IPS-20b (cell line): Measurements from ENCODE around the gene MED27.

Source experiments
- H3K27ac ChIP-seq: one replicate; pipeline ENCODE4 v1.5.1; 2013; ENCODE audit warnings: low read length
- H3K27me3 ChIP-seq: 2 replicates; pipeline ENCODE4 v1.6.1; 2013; ENCODE audit warnings: mild to moderate bottlenecking, low read length, inconsistent platforms; ENCODE audit not compliant: insufficient read depth
- H3K36me3 ChIP-seq: 2 replicates; pipeline ENCODE4 v1.6.1; 2013; ENCODE audit warnings: low read depth, mild to moderate bottlenecking, inconsistent platforms, low read length, moderate library complexity; ENCODE audit not compliant: insufficient read depth
- H3K4me1 ChIP-seq: 2 replicates; pipeline ENCODE4 v1.6.1; 2013; ENCODE audit warnings: mild to moderate bottlenecking, control low read depth, inconsistent platforms, low read length, moderate library complexity; ENCODE audit not compliant: insufficient read depth
- H3K4me3 ChIP-seq: 2 replicates; pipeline ENCODE4 v1.5.1; 2013; ENCODE audit warnings: mild to moderate bottlenecking, low read length, inconsistent platforms
- H3K9ac ChIP-seq: 2 replicates; pipeline ENCODE4 v1.6.1; 2013; ENCODE audit warnings: low read depth, mild to moderate bottlenecking, inconsistent platforms, low read length, moderate library complexity
- H3K9me3 ChIP-seq: 2 replicates; pipeline ENCODE4 v1.6.1; 2013; ENCODE audit warnings: mild to moderate bottlenecking, low read depth, low read length, inconsistent platforms; ENCODE audit not compliant: insufficient read depth

The MED27 gene

GRCh38 chr9:131831380-131832165 lies 248.1 kb downstream of the MED27 start:
- no peaks in the 10 kb centered on the region for H3K36me3 ChIP-seq
- no peak overlapping the region for H3K4me3 ChIP-seq
- no peak overlapping the region for H3K9ac ChIP-seq
- H3K27ac ChIP-seq = no peak overlapping the region
- H3K4me1 ChIP-seq = no peaks in the 10 kb centered on the region
- H3K27me3 ChIP-seq = no peaks in the 10 kb centered on the region
- H3K9me3 ChIP-seq = no peaks in the 10 kb centered on the region

GRCh38 chr9:131827821-131828369 lies 251.8 kb downstream of the MED27 start:
- H3K27ac ChIP-seq = no peak overlapping the region
- H3K4me1 ChIP-seq = no peaks in the 10 kb centered on the region
- no peaks in the 10 kb centered on the region for H3K36me3 ChIP-seq
- H3K4me3 ChIP-seq = no peak overlapping the region
- no peaks in the 10 kb centered on the region for H3K9me3 ChIP-seq
- H3K27me3 ChIP-seq = no peaks in the 10 kb centered on the region
- H3K9ac ChIP-seq = no peak overlapping the region

GRCh38 chr9:131826966-131827525 lies 252.6 kb downstream of the MED27 start:
- H3K9me3 ChIP-seq = no peaks in the 10 kb centered on the region
- no peak overlapping the region for H3K9ac ChIP-seq
- no peaks in the 10 kb centered on the region for H3K27me3 ChIP-seq
- no peaks in the 10 kb centered on the region for H3K4me1 ChIP-seq
- no peak overlapping the region for H3K4me3 ChIP-seq
- no peaks in the 10 kb centered on the region for H3K36me3 ChIP-seq
- no peak overlapping the region for H3K27ac ChIP-seq

- no peak overlapping the region for H3K4me3 ChIP-seq
These were observed 253.6 kb downstream of the MED27 start for GRCh38 chr9:131826053-131826452.

GRCh38 chr9:131824953-131825495 lies 254.6 kb downstream of the MED27 start:
- Histone ChIP-seq H3K9me3 (no peaks in the 10 kb centered on the region), H3K27me3 (no peaks in the 10 kb centered on the region), H3K36me3 (no peaks in the 10 kb centered on the region), H3K4me1 (no peaks in the 10 kb centered on the region), H3K4me3 (no peak overlapping the region), H3K9ac (no peak overlapping the region), H3K27ac (no peak overlapping the region)

More at GRCh38 chr9:131826053-131826452, 253.6 kb downstream of the MED27 start:
- no peaks in the 10 kb centered on the region for H3K27me3 ChIP-seq
- H3K9ac ChIP-seq = no peak overlapping the region
- no peak overlapping the region for H3K27ac ChIP-seq
- H3K36me3 ChIP-seq = no peaks in the 10 kb centered on the region
- H3K4me1 ChIP-seq = no peaks in the 10 kb centered on the region
- H3K9me3 ChIP-seq = no peaks in the 10 kb centered on the region

- H3K27me3 ChIP-seq = no peaks in the 10 kb centered on the region
These were observed 255.5 kb downstream of the MED27 start for GRCh38 chr9:131824155-131824594.

GRCh38 chr9:131823701-131824146 lies 255.9 kb downstream of the MED27 start:
- no peaks in the 10 kb centered on the region for H3K9me3 ChIP-seq
- no peak overlapping the region for H3K27ac ChIP-seq
- no peaks in the 10 kb centered on the region for H3K4me1 ChIP-seq
- H3K36me3 ChIP-seq = no peaks in the 10 kb centered on the region
- no peaks in the 10 kb centered on the region for H3K27me3 ChIP-seq
- H3K4me3 ChIP-seq = no peak overlapping the region
- H3K9ac ChIP-seq = no peak overlapping the region

More at GRCh38 chr9:131824155-131824594, 255.5 kb downstream of the MED27 start:
- no peaks in the 10 kb centered on the region for H3K9me3 ChIP-seq
- no peak overlapping the region for H3K27ac ChIP-seq
- no peak overlapping the region for H3K4me3 ChIP-seq
- H3K9ac ChIP-seq = no peak overlapping the region
- no peaks in the 10 kb centered on the region for H3K4me1 ChIP-seq
- no peaks in the 10 kb centered on the region for H3K36me3 ChIP-seq

GRCh38 chr9:131818089-131818488 lies 261.6 kb downstream of the MED27 start:
- no peaks in the 10 kb centered on the region for H3K27me3 ChIP-seq
- no peak overlapping the region for H3K4me3 ChIP-seq
- no peak overlapping the region for H3K9ac ChIP-seq
- H3K9me3 ChIP-seq = no peaks in the 10 kb centered on the region
- no peaks in the 10 kb centered on the region for H3K4me1 ChIP-seq
- no peak overlapping the region for H3K27ac ChIP-seq
- H3K36me3 ChIP-seq = no peaks in the 10 kb centered on the region

GRCh38 chr9:131817627-131818026 lies 262.0 kb downstream of the MED27 start:
- Histone ChIP-seq H3K4me1 (no peaks in the 10 kb centered on the region), H3K36me3 (no peaks in the 10 kb centered on the region), H3K27me3 (no peaks in the 10 kb centered on the region), H3K4me3 (no peak overlapping the region), H3K9ac (no peak overlapping the region), H3K9me3 (no peaks in the 10 kb centered on the region), H3K27ac (no peak overlapping the region)

- H3K4me1 ChIP-seq = no peaks in the 10 kb centered on the region
- no peaks in the 10 kb centered on the region for H3K27me3 ChIP-seq
- no peak overlapping the region for H3K9ac ChIP-seq
- no peaks in the 10 kb centered on the region for H3K36me3 ChIP-seq
- no peak overlapping the region for H3K27ac ChIP-seq
- no peak overlapping the region for H3K4me3 ChIP-seq
- no peaks in the 10 kb centered on the region for H3K9me3 ChIP-seq
These were observed 262.6 kb downstream of the MED27 start for GRCh38 chr9:131817073-131817472.

- Histone ChIP-seq H3K27me3 (no peaks in the 10 kb centered on the region), H3K4me3 (no peak overlapping the region), H3K27ac (no peak overlapping the region), H3K4me1 (no peaks in the 10 kb centered on the region), H3K9ac (no peak overlapping the region), H3K36me3 (no peaks in the 10 kb centered on the region), H3K9me3 (no peaks in the 10 kb centered on the region)
These were observed 263.4 kb downstream of the MED27 start for GRCh38 chr9:131815970-131816873.
